BJ (cell line): Measurements from ENCODE around the gene PDE7B. TPM values are rescaled to one million over a fixed set of nuclear protein-coding genes. Genes with fewer than 3 reads are reported as not detected.
A peak's percentile ranks its signal among the peaks of the same experiment; 100 is the strongest.

Experiments used
- CTCF ChIA-PET: fragments of 350-600 bp; formaldehyde crosslinking; extraction: SDS; loops from one replicate; lab custom pipeline; 2021; ENCODE audit warnings: antibody characterized with exemption, inconsistent platforms; lab: Yijun Ruan, JAX
- POLR2A ChIA-PET: fragments of 300-600 bp; sonication (Branson Sonifier 250); formaldehyde crosslinking; extraction: SDS; loops from one replicate; lab custom pipeline; 2021; ENCODE audit warnings: antibody characterized with exemption; lab: Charles Lee
- DNase-seq: peaks from one replicate; pipeline ENCODE4 v3.0.0-alpha.2; 2011; ENCODE audit warnings: low read depth
- H3K27me3 ChIP-seq: 2 replicates; pipeline ENCODE4 v1.6.0; 2011; ENCODE audit warnings: low read length; ENCODE audit not compliant: control insufficient read depth, insufficient read depth
- H3K36me3 ChIP-seq: 2 replicates; pipeline ENCODE4 v1.5.1; 2011; ENCODE audit warnings: low read length; ENCODE audit not compliant: control insufficient read depth, insufficient read depth
- H3K4me3 ChIP-seq: 2 replicates; pipeline ENCODE4 v1.5.1; 2011; ENCODE audit warnings: low read depth, mild to moderate bottlenecking, control low read depth, low read length
- polyA plus RNA-seq: library from polyadenylated mRNA; depleted of rRNA; stranded (reverse); fragments of >200 nt; gene quantifications from 2 replicates; pipeline ENCODE4 v1.2.3, GENCODE V29; 2011
- TF ChIP-seq, protein P1 (sequence below): IDR thresholded peaks from 2 replicates; pipeline ENCODE4 v1.5.1; 2011; ENCODE audit warnings: low read depth, mild to moderate bottlenecking, control low read depth, inconsistent platforms, low read length, moderate library complexity; ENCODE audit not compliant: insufficient read depth

PDE7B gene
- polyA plus RNA-seq, 1 experiment: 2.7 TPM

DNA sequence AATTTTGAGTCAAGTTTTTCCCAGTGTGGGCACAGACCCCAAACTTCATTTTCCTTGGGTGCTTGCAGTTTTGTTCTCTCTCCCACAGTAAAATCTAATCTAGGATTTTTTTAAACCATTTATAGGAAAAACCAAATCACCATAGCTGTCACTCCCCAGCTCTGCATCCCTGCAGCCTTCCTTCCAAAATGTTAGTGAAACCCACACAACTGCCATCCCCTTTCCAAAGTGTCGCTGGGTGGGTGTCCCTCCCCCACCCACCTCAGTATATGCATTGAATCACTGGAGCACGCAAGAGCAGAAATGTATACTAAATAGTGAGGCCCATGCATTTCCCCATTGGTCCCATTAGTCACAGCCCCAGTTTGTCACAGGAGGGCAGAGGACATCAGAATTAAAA, 260.3 kb downstream of the PDE7B start:
- Histone ChIP-seq H3K27me3 (no peaks in the 10 kb centered on the region), H3K4me3 (no peak overlapping the region), H3K36me3 (no peaks in the 10 kb centered on the region)
- TF ChIP-seq, protein P1, sequence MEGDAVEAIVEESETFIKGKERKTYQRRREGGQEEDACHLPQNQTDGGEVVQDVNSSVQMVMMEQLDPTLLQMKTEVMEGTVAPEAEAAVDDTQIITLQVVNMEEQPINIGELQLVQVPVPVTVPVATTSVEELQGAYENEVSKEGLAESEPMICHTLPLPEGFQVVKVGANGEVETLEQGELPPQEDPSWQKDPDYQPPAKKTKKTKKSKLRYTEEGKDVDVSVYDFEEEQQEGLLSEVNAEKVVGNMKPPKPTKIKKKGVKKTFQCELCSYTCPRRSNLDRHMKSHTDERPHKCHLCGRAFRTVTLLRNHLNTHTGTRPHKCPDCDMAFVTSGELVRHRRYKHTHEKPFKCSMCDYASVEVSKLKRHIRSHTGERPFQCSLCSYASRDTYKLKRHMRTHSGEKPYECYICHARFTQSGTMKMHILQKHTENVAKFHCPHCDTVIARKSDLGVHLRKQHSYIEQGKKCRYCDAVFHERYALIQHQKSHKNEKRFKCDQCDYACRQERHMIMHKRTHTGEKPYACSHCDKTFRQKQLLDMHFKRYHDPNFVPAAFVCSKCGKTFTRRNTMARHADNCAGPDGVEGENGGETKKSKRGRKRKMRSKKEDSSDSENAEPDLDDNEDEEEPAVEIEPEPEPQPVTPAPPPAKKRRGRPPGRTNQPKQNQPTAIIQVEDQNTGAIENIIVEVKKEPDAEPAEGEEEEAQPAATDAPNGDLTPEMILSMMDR: no peak
- no peak for DNase-seq
- CTCF ChIA-PET: interaction anchor here (0.6 to 0.9 kb wide), 2 partner anchors 11 to 16 kb away, joined by 3 to 5 read pairs; no protein-coding TSS in a partner anchor
- POLR2A ChIA-PET: no interaction called here

DNA sequence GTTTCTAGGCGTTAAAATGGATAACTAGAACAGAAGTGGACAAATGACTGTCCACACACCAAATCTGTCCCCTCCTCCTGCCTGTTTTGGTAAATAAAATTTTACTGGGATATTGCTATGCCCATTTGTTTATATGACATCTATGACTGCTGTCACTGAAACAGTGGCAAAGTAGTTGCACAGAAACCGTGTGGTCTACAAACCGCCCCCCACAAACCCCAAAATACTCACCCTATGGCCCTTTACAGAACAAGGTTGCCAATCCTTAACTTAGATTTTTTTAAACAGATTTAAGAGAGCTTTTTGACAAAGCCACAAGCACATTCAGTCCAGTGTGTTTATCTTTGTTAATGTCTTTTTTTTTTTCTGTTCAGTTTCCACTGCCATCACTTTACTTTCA, 260.8 kb downstream of the PDE7B start:
- Histone ChIP-seq H3K27me3 (no peaks in the 10 kb centered on the region), H3K4me3 (no peak overlapping the region), H3K36me3 (no peaks in the 10 kb centered on the region)
- TF ChIP-seq, protein P1: no peak
- POLR2A ChIA-PET: no interaction called here
- CTCF ChIA-PET: interaction anchor here (0.6 to 0.9 kb wide), 2 partner anchors 10 to 17 kb away, joined by 3 to 5 read pairs; no protein-coding TSS in a partner anchor
- no peak for DNase-seq

DNA sequence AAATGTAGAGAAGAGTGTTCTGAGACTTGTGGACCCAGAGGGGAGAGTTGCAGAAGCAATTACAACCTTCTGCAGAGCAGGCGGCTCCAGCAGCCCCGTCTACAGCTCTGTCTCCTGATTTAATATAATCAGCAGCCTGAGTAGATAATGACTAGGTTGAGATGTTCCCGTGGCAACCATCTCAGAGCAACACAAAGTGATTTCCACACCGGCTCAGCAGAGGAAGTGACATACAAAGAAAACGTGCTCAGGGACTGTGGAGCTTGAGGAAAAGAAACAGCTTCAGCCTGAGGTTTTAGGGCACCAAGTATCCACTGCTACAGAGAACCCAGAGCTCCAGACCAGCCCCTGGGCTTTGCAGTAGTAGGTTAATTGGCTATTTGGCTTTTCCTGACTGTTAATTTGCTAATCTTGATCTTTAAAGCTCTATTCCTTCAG, 262.3 kb downstream of the PDE7B start:
- TF ChIP-seq, protein P1: no peak
- ChIA-PET CTCF (interaction anchor here (1.3 kb wide), 1 partner anchor 14 kb away, joined by 3 read pairs; no protein-coding TSS in a partner anchor), POLR2A (no interaction called here)
- no peaks in the 10 kb centered on the region for H3K36me3 ChIP-seq
- peak; percentile 44 for DNase-seq
- H3K27me3 ChIP-seq: no peaks in the 10 kb centered on the region
- H3K4me3 ChIP-seq: no peak overlapping the region

DNA sequence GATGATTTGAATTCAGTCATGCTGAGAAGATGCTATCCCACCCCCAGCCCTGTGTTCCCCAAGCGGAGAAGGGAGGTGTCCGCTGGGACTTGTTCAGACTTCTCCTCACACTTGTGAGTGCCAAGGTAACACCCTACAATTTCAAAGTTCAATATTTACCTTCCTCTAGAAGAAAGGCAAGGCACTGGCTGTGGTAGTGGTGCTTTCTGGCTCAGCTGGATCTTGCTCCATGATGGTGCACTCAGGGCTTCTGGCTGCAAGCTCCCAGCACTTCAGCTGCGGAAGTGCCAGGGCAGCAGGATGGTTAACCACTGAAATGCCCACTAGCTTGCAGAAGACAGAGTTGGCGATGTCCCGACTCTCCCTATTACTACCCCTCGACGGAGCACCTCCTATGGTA, 263.2 kb downstream of the PDE7B start:
- TF ChIP-seq, protein P1: no peak
- POLR2A ChIA-PET: no interaction called here
- Histone ChIP-seq H3K27me3 (no peaks in the 10 kb centered on the region), H3K36me3 (no peaks in the 10 kb centered on the region), H3K4me3 (no peak overlapping the region)
- no peak for DNase-seq
- CTCF ChIA-PET: no interaction called here

DNA sequence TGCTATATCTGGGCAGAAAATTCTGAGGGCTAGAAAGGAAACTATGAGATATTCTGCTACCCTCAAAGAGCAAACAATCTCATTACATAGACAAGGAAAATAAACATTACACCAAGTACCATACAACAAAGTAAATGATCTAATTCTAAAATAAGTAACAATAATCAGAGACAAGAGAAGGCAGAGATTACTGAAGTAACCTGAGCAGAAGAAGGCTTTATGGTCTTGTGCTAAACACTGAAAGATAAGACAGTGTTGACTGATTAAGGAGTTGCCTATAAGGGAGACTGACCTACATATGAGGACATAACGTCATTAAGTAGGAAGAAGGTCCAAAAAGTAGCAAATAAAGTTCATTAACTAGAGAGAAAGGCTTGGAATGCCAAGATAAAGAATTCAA, 264.4 kb downstream of the PDE7B start:
- H3K36me3 ChIP-seq: no peaks in the 10 kb centered on the region
- no peaks in the 10 kb centered on the region for H3K27me3 ChIP-seq
- DNase-seq: no peak
- H3K4me3 ChIP-seq: no peak overlapping the region
- TF ChIP-seq, protein P1: no peak
- ChIA-PET POLR2A (no interaction called here), CTCF (interaction anchor here (1.0 kb wide), 1 partner anchor 11 kb away, joined by 3 read pairs; no protein-coding TSS in a partner anchor)
